HL-60 (cell line): ENCODE results near the gene LY6G6F.

Experiments
- SPI1 ChIP-seq: IDR thresholded peaks from 2 replicates; pipeline ENCODE4 v1.6.1; 2012; ENCODE audit warnings: low read depth, mild to moderate bottlenecking, borderline replicate concordance
- TF ChIP-seq, protein P1 (sequence below): IDR thresholded peaks from one replicate; pipeline ENCODE4 v1.5.1; 2011; ENCODE audit warnings: low read length, control low read depth, inconsistent platforms; ENCODE audit not compliant: insufficient read depth
- TF ChIP-seq, protein P2 (sequence below): IDR thresholded peaks from 2 replicates; pipeline ENCODE4 v1.6.1; 2012; ENCODE audit warnings: low read depth; ENCODE audit not compliant: insufficient replicate concordance

DNA sequence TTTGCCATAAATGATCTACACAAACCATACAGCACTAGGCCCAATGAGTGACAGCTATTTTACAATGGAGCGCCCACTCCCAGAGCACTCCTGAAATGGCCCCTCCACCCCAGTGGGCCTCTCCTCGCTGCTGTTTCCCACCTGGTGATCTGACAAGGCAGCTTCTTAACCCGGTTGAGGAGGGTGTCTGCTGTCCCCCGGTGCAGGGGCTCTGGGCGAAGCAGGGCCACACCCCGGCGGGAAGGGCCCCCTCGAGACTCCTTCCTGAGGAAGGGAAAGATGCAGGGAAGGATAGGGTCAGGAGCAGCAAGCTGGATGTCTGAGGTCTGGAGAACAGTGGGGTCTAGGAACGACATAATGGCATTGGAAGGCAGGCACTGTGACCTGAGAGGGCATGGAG, 13.8 kb upstream of the LY6G6F start:
- TF ChIP-seq, protein P1, sequence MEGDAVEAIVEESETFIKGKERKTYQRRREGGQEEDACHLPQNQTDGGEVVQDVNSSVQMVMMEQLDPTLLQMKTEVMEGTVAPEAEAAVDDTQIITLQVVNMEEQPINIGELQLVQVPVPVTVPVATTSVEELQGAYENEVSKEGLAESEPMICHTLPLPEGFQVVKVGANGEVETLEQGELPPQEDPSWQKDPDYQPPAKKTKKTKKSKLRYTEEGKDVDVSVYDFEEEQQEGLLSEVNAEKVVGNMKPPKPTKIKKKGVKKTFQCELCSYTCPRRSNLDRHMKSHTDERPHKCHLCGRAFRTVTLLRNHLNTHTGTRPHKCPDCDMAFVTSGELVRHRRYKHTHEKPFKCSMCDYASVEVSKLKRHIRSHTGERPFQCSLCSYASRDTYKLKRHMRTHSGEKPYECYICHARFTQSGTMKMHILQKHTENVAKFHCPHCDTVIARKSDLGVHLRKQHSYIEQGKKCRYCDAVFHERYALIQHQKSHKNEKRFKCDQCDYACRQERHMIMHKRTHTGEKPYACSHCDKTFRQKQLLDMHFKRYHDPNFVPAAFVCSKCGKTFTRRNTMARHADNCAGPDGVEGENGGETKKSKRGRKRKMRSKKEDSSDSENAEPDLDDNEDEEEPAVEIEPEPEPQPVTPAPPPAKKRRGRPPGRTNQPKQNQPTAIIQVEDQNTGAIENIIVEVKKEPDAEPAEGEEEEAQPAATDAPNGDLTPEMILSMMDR, result no peak
- TF ChIP-seq SPI1, result no peak
- TF ChIP-seq, protein P2, sequence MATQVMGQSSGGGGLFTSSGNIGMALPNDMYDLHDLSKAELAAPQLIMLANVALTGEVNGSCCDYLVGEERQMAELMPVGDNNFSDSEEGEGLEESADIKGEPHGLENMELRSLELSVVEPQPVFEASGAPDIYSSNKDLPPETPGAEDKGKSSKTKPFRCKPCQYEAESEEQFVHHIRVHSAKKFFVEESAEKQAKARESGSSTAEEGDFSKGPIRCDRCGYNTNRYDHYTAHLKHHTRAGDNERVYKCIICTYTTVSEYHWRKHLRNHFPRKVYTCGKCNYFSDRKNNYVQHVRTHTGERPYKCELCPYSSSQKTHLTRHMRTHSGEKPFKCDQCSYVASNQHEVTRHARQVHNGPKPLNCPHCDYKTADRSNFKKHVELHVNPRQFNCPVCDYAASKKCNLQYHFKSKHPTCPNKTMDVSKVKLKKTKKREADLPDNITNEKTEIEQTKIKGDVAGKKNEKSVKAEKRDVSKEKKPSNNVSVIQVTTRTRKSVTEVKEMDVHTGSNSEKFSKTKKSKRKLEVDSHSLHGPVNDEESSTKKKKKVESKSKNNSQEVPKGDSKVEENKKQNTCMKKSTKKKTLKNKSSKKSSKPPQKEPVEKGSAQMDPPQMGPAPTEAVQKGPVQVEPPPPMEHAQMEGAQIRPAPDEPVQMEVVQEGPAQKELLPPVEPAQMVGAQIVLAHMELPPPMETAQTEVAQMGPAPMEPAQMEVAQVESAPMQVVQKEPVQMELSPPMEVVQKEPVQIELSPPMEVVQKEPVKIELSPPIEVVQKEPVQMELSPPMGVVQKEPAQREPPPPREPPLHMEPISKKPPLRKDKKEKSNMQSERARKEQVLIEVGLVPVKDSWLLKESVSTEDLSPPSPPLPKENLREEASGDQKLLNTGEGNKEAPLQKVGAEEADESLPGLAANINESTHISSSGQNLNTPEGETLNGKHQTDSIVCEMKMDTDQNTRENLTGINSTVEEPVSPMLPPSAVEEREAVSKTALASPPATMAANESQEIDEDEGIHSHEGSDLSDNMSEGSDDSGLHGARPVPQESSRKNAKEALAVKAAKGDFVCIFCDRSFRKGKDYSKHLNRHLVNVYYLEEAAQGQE, result no peak
